H1 (cell line): ENCODE measurements around the gene PDE3A. TPM values are rescaled to one million over a fixed set of nuclear protein-coding genes. Genes with fewer than 3 reads are reported as not detected.

Source experiments
- ASH2L ChIP-seq: fragments of 200-600, 300-600 bp; sonication (generic); IDR thresholded peaks from one replicate; pipeline ENCODE4 v1.7.1; 2017; ENCODE audit warnings: low read length
- ATF3 ChIP-seq: IDR thresholded peaks from 2 replicates; pipeline ENCODE4 v1.6.1; 2011; ENCODE audit warnings: low read depth, mild to moderate bottlenecking, low read length; ENCODE audit not compliant: insufficient read depth
- BCL11A ChIP-seq, 2 experiments: IDR thresholded peaks; one replicate each; pipeline ENCODE4 v1.6.1; 2011; ENCODE audit warnings: low read depth in 2 of 2, low read length in 2 of 2, mild to moderate bottlenecking in 2 of 2
- CBX5 ChIP-seq: fragments of 300-800, 300-1000 bp; sonication (generic); IDR thresholded peaks from 2 replicates; pipeline ENCODE4 v1.7.1; 2016; ENCODE audit warnings: antibody characterized with exemption, low read length, low read depth
- CHD1 ChIP-seq: IDR thresholded peaks from 2 replicates; pipeline ENCODE4 v1.6.1; 2012; ENCODE audit warnings: low read depth, low read length, improper control_type of control experiment
- CHD2 ChIP-seq: IDR thresholded peaks from 2 replicates; pipeline ENCODE4 v1.6.1; 2012; ENCODE audit warnings: low read length, improper control_type of control experiment
- EGR1 ChIP-seq: IDR thresholded peaks from 2 replicates; pipeline ENCODE4 v1.6.1; 2011; ENCODE audit warnings: low read depth, low read length, borderline replicate concordance
- EZH2 ChIP-seq: fragments of 200-600 bp; sonication (generic); IDR thresholded peaks from 2 replicates; pipeline ENCODE4 v1.7.1; 2012; ENCODE audit warnings: low read depth, mild to moderate bottlenecking, moderate library complexity, low read length, inconsistent platforms; ENCODE audit not compliant: severe bottlenecking
- FOSL1 ChIP-seq: IDR thresholded peaks from 2 replicates; pipeline ENCODE4 v1.6.1; 2011; ENCODE audit warnings: mild to moderate bottlenecking, low read depth, low read length, moderate library complexity; ENCODE audit not compliant: insufficient read depth
- HDAC2 ChIP-seq, 2 experiments: fragments of 300-600 bp in 1 of 2; sonication (generic) in 1 of 2; IDR thresholded peaks; 2 replicates each; pipeline ENCODE4 v1.6.1; 2011 to 2012; ENCODE audit warnings: low read depth in 2 of 2, low read length in 2 of 2, mild to moderate bottlenecking in 2 of 2, moderate library complexity in 2 of 2, borderline replicate concordance in 1 of 2, inconsistent platforms in 1 of 2
- NRF1 ChIP-seq: IDR thresholded peaks from 2 replicates; pipeline ENCODE4 v1.6.1; 2011; ENCODE audit warnings: mild to moderate bottlenecking, low read depth, low read length, improper control_type of control experiment
- RBBP5 ChIP-seq: IDR thresholded peaks from 2 replicates; pipeline ENCODE4 v1.7.1; 2012; ENCODE audit warnings: low read depth, mild to moderate bottlenecking, inconsistent platforms, low read length, moderate library complexity, borderline replicate concordance
- RNF2 ChIP-seq: fragments of 200-900, 300-1000 bp; sonication (generic); IDR thresholded peaks from 2 replicates; pipeline ENCODE4 v1.7.1; 2016; ENCODE audit warnings: borderline replicate concordance, low read depth, mild to moderate bottlenecking, antibody characterized with exemption, low read length; ENCODE audit not compliant: poor library complexity, severe bottlenecking; ENCODE audit errors: missing control alignments
- SAP30 ChIP-seq: fragments of 300-600 bp; sonication (generic); IDR thresholded peaks from 2 replicates; pipeline ENCODE4 v1.7.1; 2012; ENCODE audit warnings: low read length, moderate library complexity, mild to moderate bottlenecking, inconsistent platforms; ENCODE audit not compliant: insufficient read depth, insufficient replicate concordance
- SIN3A ChIP-seq, 2 experiments: IDR thresholded peaks in 1 of 2; conservative IDR thresholded peaks in 1 of 2; 2 replicates each; pipeline ENCODE4 v1.6.1; 2011 to 2012; ENCODE audit warnings: low read length in 2 of 2, improper control_type of control experiment in 1 of 2, low read depth in 1 of 2, mild to moderate bottlenecking in 1 of 2
- SIRT6 ChIP-seq: IDR thresholded peaks from one replicate; pipeline ENCODE4 v1.7.1; 2012; ENCODE audit warnings: low read length, inconsistent platforms
- SIX5 ChIP-seq: IDR thresholded peaks from 2 replicates; pipeline ENCODE4 v1.6.1; 2011; ENCODE audit warnings: mild to moderate bottlenecking, low read depth, low read length
- SP1 ChIP-seq: IDR thresholded peaks from 2 replicates; pipeline ENCODE4 v1.6.1; 2011; ENCODE audit warnings: low read depth, low read length
- polyA plus RNA-seq, 7 experiments: library from polyadenylated mRNA; depleted of rRNA in 3 of 7; stranded (reverse) in 5 of 7; unstranded in 2 of 7; fragments of >200 nt in 5 of 7; fragments of 200-250 nt in 2 of 7; gene quantifications; 1 replicate in 5 of 7; 2 replicates in 1 of 7; 4 replicates in 1 of 7; pipeline versions ENCODE4 v1.2.1 to v1.2.3, GENCODE V29; 2011 to 2013; ENCODE audit warnings: missing spikeins in 2 of 7, mixed read lengths in 2 of 7
- total RNA-seq: library from RNA; stranded (reverse); fragmentation: NEBNext Ultra II Directional; extraction: Animal tissue kit (Norgen Biotek cat#: 25700); gene quantifications from 2 replicates; pipeline ENCODE4 v1.2.1, GENCODE V29; 2021

PDE3A gene
- total and polyA plus RNA-seq, 2 of the 8 experiments (the other 6 are each of a cell fraction or from before 2014, with no cell fraction given) = 1.4 to 3.4 TPM

GRCh38 chr12:20469756-20470155 is 101.4 kb downstream of the PDE3A start (continued):
- no peak for TF ChIP-seq RNF2
- no peak for TF ChIP-seq FOSL1
- no peak for TF ChIP-seq CHD1
- TF ChIP-seq CBX5 = no peak
- TF ChIP-seq ATF3 = no peak
- TF ChIP-seq BCL11A (IDR thresholded peaks at IDR 0.05; ENCODE audit: low read depth in 2 of 2, low read length in 2 of 2) = no peak
- no peak for TF ChIP-seq RBBP5
- no peak for TF ChIP-seq SAP30
- no peak for TF ChIP-seq HDAC2 (IDR thresholded peaks at IDR 0.05; ENCODE audit: borderline replicate concordance in 1 of 2, low read depth in 2 of 2, low read length in 2 of 2)
- TF ChIP-seq SP1 = no peak
- no peak for TF ChIP-seq SIN3A (conservative IDR thresholded peaks at IDR 0.05 in 1 of 2, IDR thresholded peaks at IDR 0.05 in 1 of 2; ENCODE audit: low read depth in 1 of 2, low read length in 2 of 2)
- no peak for TF ChIP-seq SIRT6
- TF ChIP-seq EGR1 = no peak
- TF ChIP-seq SIX5 = no peak
- TF ChIP-seq CHD2 = no peak
- no peak for TF ChIP-seq ASH2L
- TF ChIP-seq EZH2 = no peak
- TF ChIP-seq NRF1 = no peak
